ENCODE measurements around the gene PCSK9.
A peak's percentile ranks its signal among the peaks of the same experiment; 100 is the strongest.
"Not testable (repeated sequence)": the region's sequence is repeated elsewhere in the genome, so short reads cannot be mapped to it uniquely, and the experiment has no call there.

Gene PCSK9

DNA sequence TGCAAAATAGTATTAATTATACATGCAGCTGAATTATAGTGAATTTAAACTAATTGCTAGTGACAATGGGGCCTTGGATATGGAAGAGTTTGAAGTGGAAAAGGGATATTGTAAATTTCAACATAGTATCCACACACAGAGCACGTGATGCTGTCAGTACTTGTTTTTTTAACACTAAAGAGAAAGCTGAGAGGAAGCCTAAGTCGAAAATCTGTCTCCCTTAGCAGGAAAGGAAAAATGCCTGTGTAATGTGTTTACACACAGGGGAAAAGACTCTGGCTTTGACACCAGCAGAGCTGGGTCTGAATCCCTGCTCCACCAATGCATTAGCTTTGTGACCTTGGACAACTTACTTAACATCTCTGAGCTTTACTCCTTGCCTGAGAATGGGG lies 42.6 kb downstream of the PCSK9 start:
- DNase-seq, result no peak

DNA sequence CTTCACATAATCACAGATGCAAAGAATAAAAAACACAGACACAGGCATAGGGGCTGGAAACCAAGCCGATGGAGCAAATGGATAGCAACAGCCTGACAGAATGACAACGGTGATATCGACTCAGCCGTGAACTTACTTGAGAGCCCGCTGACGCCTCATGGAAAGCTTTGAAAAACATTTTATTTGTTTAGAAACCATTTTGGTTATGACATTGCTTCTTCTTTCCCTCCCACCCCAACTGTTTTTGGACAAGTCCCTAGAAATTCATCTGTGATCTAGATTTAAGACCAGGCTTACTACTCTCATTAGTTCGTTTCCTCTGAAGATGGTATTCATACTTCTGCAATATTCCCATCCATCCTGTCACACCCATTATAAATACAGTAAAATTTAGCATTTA lies 44.9 kb downstream of the PCSK9 start:
- no peak for DNase-seq

DNA sequence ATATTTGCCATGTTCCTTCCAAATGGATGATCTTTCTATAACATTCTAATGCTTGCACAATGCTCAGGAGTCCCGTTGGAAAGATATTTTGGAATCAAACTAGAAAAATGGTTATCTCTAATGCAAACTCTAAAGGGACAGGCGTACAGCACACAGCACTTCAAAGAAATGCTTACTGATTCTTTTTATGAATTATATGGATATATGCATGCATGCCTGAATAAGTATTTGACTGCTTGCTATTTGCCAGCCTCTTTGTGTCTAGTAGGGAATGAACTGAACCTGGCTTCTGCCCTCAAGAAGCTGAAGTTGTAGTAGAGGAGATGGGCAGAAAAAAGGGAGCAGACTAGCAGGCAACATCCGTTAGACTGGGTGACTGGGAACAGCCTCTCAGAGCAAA lies 48.1 kb downstream of the PCSK9 start:
- DNase-seq, result no peak

DNA sequence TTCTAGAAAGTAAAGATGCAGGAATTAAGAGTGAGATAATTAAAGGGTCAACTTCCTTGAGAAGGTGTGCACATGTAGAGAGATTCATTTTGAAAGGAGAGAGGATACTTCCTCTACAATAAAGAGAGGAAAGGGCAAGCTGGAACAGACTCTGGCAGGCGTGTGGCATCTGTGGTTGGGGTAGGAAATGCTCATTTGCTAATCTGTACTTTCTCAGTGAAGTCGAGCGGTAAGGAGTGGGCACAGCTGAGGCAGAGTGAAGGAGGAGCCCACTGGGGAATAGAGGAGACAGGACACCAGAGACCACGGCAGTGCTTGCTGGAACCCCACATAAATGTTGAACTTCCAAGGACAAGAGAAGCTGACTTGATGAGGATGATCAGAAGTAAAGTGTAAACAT lies 49.1 kb downstream of the PCSK9 start:
- DNase-seq, result no peak

DNA sequence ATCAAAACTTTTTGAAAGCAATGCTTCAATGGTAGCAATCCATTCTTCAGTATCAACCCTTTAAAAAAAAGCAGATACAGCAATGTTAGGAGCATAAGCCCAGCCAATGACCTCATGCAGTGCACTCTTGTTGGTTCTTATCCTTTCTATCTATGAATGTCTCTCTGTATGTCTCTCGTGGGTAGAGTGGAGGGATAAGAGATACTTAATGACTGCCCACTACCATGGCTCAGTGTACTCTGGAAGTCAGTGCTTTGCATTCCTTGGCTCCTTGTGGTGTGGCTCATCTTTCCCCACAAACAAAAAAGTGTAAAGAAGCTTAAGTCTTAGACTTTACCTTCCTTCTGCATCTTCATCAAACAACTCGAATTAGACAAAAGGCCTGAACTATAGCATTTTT lies 50.3 kb downstream of the PCSK9 start:
- peak; percentile 12 for DNase-seq

DNA sequence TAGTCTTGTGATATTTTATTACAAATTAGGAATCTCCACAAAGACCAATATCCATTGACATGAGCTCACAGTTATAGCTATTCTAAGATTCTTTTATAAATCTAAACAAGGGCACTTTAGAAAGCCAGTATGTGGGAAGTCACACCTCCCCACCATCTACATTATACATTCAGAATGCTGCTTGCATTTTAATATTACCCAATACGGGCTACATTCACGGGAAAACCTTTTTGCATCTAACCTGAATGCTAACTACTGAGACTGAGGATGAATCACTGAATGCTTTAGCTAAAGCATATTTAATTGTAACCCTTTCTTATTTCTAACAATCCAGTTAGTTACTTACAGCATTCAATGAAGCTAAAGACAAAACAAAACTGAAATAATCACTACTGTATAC lies 53.1 kb downstream of the PCSK9 start:
- no peak for DNase-seq

DNA sequence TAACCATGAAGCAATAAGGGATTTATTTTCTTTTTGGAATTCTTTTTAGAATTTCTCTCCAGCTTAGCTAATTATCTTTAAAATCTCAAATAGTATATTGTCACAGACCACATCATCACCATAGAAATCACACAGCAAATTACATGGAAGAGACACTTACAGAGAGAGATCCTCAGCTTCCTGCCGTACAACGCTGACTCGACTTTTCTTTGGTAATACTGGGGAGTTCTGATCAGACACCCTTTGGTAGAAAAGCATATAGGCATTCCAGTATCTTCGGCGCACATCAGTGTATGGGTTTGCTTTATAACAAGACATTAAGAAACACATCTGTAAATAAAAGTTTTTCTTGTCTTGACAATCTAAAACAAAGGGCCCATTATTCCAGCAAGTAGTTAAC lies 55.7 kb downstream of the PCSK9 start:
- no peak for DNase-seq

DNA sequence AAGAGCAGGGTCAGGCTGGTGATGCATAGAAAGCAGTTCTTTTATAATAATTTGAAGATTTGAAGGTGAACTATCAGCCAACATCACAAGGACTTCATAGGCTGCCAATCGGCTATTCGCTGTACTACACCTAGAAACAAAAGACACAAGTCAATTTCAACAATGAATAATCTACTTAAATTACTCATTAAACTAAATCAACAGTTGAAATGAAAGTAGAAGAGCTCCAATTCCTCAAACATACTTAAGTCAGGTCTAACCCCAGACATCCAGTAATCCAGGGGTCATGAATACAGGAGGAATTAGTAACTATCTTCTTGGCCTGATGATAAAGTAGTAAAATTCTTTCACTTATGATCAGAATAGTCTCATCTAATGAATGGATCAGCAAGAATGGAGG lies 64.5 kb downstream of the PCSK9 start:
- no peak for DNase-seq

DNA sequence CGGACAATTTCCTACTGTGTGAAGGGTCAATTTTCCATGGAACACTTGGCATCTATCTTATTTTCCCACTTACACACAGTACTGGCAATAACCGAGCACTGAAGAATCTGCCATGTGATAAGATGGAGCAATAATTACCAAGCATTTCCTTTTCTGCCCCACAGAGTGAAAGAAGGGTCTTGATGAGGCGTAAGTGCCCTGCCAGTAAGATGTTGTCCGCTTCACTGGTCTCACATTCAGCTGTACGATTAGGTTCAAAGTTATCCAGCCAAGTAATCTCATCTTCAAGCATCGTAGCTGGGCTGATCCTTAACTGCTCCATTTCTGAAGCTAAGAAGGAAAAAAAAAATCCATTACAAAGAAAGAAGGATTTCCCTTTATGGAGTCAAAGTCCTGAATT lies 67.8 kb downstream of the PCSK9 start:
- no peak for DNase-seq

DNA sequence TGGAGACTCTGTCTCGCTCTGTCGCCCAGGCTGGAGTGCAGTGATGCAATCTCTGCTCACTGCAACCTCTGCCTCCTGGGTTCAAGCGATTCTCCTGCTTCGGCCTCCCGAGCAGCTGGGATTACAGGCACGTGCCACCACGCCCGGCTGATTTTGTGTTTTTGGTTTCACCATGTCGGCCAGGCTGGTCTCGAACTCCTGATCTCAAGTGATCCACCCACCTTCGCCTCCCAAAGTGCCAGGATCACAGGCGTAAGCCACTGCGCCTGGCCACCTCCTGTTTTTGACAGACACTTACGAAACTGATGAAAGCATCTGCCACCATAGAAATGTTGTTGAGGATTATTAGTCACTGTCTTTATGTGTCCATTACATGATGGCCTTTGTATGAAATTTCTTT lies 69.7 kb downstream of the PCSK9 start:
- DNase-seq, result not testable (repeated sequence)

All from fibroblast of upper back skin (primary cell).